ENCODE data around the gene AMPD2. TPM values are rescaled to one million over a fixed set of nuclear protein-coding genes. Genes with fewer than 3 reads are reported as not detected.

The AMPD2 gene
- total RNA-seq, 1 donor from 2014 or later = 134 TPM

DNA sequence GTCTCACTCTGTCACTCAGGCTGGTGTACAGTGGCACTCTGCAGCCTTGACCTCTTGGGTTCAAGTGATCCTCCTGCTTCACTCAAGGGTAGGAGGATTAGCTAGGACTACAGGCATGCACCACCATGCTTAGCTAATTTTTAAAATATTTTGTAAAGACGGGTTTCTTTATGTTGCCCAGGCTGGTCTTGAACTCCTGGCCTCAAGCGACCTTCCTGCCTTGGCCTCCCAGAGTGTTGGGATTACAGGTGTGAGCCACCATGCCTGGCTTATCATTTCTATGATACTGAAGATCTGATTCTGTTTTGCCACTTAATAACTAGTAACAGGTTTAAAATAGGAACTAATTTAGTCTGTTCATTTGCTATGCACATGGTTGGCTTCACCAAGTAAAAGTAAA is 37.6 kb upstream of the AMPD2 start:
- no peak overlapping the region for H3K27ac Mint-ChIP-seq
- TF ChIP-seq, protein P1, sequence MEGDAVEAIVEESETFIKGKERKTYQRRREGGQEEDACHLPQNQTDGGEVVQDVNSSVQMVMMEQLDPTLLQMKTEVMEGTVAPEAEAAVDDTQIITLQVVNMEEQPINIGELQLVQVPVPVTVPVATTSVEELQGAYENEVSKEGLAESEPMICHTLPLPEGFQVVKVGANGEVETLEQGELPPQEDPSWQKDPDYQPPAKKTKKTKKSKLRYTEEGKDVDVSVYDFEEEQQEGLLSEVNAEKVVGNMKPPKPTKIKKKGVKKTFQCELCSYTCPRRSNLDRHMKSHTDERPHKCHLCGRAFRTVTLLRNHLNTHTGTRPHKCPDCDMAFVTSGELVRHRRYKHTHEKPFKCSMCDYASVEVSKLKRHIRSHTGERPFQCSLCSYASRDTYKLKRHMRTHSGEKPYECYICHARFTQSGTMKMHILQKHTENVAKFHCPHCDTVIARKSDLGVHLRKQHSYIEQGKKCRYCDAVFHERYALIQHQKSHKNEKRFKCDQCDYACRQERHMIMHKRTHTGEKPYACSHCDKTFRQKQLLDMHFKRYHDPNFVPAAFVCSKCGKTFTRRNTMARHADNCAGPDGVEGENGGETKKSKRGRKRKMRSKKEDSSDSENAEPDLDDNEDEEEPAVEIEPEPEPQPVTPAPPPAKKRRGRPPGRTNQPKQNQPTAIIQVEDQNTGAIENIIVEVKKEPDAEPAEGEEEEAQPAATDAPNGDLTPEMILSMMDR (IDR thresholded peaks at IDR 0.05; ENCODE audit: unreplicated experiment) = no peak
- no peaks in the 10 kb centered on the region for H3K9me3 Mint-ChIP-seq
- H3K4me3 Mint-ChIP-seq = no peak overlapping the region
- H3K27me3 Mint-ChIP-seq (ENCODE audit: low read depth) = no peaks in the 10 kb centered on the region
- H3K36me3 Mint-ChIP-seq = peaks cover 41% of the 10 kb centered on the region
- DNase-seq (ENCODE audit: low spot score in 2 of 2, unreplicated experiment in 2 of 2) = no peak
- H3K4me1 Mint-ChIP-seq = no peaks in the 10 kb centered on the region

DNA sequence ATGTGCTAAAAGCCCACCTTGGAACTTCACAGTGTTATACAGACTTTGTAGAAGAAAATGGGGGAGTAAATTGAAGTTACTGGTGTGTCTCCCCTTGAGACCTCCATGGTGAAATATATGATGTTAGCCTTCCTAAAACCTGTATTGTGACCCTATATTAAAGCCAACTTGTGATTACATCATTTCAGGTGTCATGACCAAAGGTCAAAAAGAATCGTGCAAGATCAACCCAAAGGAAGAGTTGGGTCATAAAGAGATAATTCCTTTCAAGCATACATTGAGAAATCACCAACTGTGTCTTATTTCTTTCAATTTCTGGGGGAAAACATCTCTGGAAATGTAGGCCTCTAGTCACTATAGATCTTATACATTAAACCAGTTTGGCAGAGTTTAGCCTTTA is 34.9 kb upstream of the AMPD2 start:
- no peaks in the 10 kb centered on the region for H3K27me3 Mint-ChIP-seq (ENCODE audit: low read depth)

DNA sequence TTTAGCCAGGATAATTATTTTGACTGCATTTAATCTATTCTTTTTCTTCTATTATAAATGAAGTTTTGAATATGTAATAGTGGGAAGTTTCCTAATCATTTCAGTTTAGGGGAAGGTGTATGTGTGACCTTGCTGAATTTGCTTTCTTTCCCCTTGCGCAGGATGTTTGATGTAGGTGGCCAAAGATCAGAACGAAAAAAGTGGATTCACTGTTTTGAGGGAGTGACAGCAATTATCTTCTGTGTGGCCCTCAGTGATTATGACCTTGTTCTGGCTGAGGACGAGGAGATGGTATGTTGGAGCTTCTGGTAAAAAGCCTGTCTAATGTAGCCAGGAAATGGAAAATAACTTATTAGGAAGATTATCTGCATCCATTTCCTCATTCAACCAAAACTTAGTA is 33.6 kb upstream of the AMPD2 start:
- Mint-ChIP-seq H3K36me3 (peaks cover 45% of the 10 kb centered on the region), H3K4me1 (no peaks in the 10 kb centered on the region), H3K27ac (no peak overlapping the region), H3K4me3 (no peak overlapping the region), H3K9me3 (no peaks in the 10 kb centered on the region), H3K27me3 (ENCODE audit: low read depth) (no peaks in the 10 kb centered on the region)
- TF ChIP-seq, protein P1 (IDR thresholded peaks at IDR 0.05; ENCODE audit: unreplicated experiment) = no peak
- DNase-seq (ENCODE audit: low spot score in 2 of 2, unreplicated experiment in 2 of 2) = no peak

More for the DNA sequence above, 34.9 kb upstream of the AMPD2 start:
- H3K4me3 Mint-ChIP-seq = no peak overlapping the region
- no peaks in the 10 kb centered on the region for H3K4me1 Mint-ChIP-seq
- H3K36me3 Mint-ChIP-seq = peaks cover 48% of the 10 kb centered on the region
- H3K27ac Mint-ChIP-seq = no peak overlapping the region
- TF ChIP-seq, protein P1 (IDR thresholded peaks at IDR 0.05; ENCODE audit: unreplicated experiment) = no peak
- H3K9me3 Mint-ChIP-seq = no peaks in the 10 kb centered on the region
- DNase-seq (ENCODE audit: low spot score in 2 of 2, unreplicated experiment in 2 of 2) = no peak

DNA sequence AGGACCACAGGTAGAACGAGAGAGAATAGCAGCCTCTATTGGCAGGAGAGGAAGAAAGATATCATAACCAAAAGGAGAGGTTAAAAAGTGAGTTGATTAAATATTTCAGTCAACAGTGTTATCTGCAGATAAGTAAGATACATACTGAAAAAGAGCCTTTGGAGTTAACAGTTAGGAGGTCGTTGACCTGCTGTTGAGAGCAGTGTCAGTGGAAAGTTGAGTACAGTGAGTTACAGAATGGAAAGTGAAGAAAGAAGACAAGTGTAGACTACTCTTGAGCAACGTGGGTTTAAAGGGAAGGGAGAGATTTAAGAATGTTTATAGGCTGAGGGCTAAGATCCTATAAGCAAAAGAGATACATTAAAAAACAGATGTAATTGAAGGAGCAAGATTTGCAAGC is 30.5 kb upstream of the AMPD2 start:
- Mint-ChIP-seq H3K36me3 (peaks cover 46% of the 10 kb centered on the region), H3K4me1 (no peaks in the 10 kb centered on the region), H3K27ac (no peak overlapping the region), H3K4me3 (no peak overlapping the region), H3K9me3 (no peaks in the 10 kb centered on the region), H3K27me3 (ENCODE audit: low read depth) (no peaks in the 10 kb centered on the region)
- no peak for DNase-seq (ENCODE audit: low spot score in 2 of 2, unreplicated experiment in 2 of 2)
- TF ChIP-seq, protein P1 (IDR thresholded peaks at IDR 0.05; ENCODE audit: unreplicated experiment) = no peak

DNA sequence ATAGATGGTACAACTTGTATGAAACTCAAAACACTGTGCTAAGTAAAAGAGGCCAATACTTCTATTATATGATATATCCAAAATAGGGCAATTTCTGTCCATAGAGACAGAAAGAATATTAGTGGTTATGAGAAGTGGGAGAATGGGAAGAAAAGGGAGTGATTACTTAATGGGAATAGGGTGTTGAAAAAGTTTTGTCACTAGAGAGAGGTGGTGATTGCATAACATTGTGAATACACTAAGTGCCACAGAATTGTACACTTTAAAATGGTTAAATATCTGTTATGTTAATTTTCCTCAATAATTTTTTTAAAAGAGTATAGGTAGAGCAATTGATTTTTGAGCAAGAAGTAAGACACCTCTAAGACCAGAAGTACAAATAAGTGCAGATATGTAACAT is 30.0 kb upstream of the AMPD2 start:
- Mint-ChIP-seq H3K36me3 (peaks cover 44% of the 10 kb centered on the region), H3K9me3 (no peaks in the 10 kb centered on the region), H3K4me1 (no peaks in the 10 kb centered on the region), H3K4me3 (no peak overlapping the region), H3K27ac (no peak overlapping the region), H3K27me3 (ENCODE audit: low read depth) (no peaks in the 10 kb centered on the region)
- TF ChIP-seq, protein P1 (IDR thresholded peaks at IDR 0.05; ENCODE audit: unreplicated experiment) = no peak
- no peak for DNase-seq (ENCODE audit: low spot score in 2 of 2, unreplicated experiment in 2 of 2)

DNA sequence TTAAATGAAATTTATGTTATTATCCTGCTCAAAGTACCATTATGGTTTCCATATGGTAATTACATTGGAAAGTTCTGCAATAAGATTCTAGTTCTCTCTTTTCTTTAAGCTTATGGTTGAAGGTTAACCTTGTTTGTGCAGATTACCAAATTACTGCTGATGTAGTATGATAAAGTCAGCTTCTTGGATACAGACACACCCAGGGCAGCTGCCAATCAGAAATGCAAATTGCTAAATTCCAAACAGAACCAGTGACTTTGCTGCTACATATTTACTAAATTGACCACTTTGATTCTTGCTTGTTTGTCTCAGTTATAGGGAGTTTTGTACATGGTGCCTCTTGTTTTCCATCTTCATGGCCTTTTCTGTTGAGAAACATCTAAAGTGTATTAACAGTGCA is 26.7 kb upstream of the AMPD2 start:
- H3K4me1 Mint-ChIP-seq = peaks cover under 1% of the 10 kb centered on the region
- H3K4me3 Mint-ChIP-seq = no peak overlapping the region
- TF ChIP-seq, protein P1 (IDR thresholded peaks at IDR 0.05; ENCODE audit: unreplicated experiment) = no peak
- H3K27ac Mint-ChIP-seq = no peak overlapping the region
- peaks cover 31% of the 10 kb centered on the region for H3K36me3 Mint-ChIP-seq
- no peak for DNase-seq (ENCODE audit: low spot score in 2 of 2, unreplicated experiment in 2 of 2)
- H3K9me3 Mint-ChIP-seq = no peaks in the 10 kb centered on the region
- H3K27me3 Mint-ChIP-seq (ENCODE audit: low read depth) = no peaks in the 10 kb centered on the region

All from mesothelial cell of epicardium (in vitro differentiated cells).